Measurements from ENCODE around the gene ALDH8A1.

ALDH8A1 gene

DNA sequence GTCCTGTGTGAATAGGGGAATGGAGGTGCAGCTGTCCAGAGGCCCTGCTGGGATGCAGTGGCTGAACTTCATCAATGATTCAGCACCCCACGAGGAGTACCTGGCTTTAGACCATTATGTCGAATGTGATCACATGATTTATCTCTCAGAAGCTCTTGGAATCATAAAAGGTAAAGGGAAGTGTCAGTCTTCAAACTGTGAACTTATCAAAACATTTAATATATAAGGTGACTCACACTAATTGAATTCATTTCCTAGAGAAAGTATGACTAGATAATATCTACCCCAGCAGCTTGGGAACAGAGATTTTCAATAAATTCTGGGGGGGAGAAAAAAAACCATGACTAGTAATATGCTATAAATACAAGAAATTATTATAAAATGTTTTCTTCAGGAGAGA lies 29.5 kb downstream of the ALDH8A1 start:
- H3F3A ChIP-seq (ENCODE audit: low read depth) = no peaks in the 10 kb centered on the region
- no peaks in the 10 kb centered on the region for H3K36me3 ChIP-seq (ENCODE audit: insufficient read depth, low read length)
- H3K4me3 ChIP-seq (ENCODE audit: low read length, poor library complexity, severe bottlenecking) = no peak overlapping the region
- H4K20me1 ChIP-seq (ENCODE audit: insufficient read depth, low read length, poor library complexity, severe bottlenecking) = no peaks in the 10 kb centered on the region
- H3K27me3 ChIP-seq (ENCODE audit: insufficient read depth, low read length, poor library complexity, severe bottlenecking) = no peaks in the 10 kb centered on the region
- H3K4me1 ChIP-seq (ENCODE audit: insufficient read depth, low read length, poor library complexity, severe bottlenecking) = no peaks in the 10 kb centered on the region
- H3K9me2 ChIP-seq (replicated peaks; ENCODE audit: low read depth, low read length) = no peaks in the 10 kb centered on the region
- no peak overlapping the region for H2AFZ ChIP-seq (ENCODE audit: low read length)
- H3K9ac ChIP-seq (ENCODE audit: low read depth, low read length, poor library complexity, severe bottlenecking) = no peak overlapping the region
- H3K9me3 ChIP-seq (ENCODE audit: insufficient read depth, low read depth, low read length) = no peaks in the 10 kb centered on the region
- TF ChIP-seq EZH2phosphoT487 (IDR thresholded peaks at IDR 0.05; ENCODE audit: borderline replicate concordance) (no peak), CTCF (conservative IDR thresholded peaks at IDR 0.05; ENCODE audit: low read length) (no peak)
- H3K4me2 ChIP-seq (ENCODE audit: low read depth, low read length, poor library complexity, severe bottlenecking) = no peak overlapping the region
- no peaks in the 10 kb centered on the region for H3K79me2 ChIP-seq (ENCODE audit: insufficient read depth, low read length)

DNA sequence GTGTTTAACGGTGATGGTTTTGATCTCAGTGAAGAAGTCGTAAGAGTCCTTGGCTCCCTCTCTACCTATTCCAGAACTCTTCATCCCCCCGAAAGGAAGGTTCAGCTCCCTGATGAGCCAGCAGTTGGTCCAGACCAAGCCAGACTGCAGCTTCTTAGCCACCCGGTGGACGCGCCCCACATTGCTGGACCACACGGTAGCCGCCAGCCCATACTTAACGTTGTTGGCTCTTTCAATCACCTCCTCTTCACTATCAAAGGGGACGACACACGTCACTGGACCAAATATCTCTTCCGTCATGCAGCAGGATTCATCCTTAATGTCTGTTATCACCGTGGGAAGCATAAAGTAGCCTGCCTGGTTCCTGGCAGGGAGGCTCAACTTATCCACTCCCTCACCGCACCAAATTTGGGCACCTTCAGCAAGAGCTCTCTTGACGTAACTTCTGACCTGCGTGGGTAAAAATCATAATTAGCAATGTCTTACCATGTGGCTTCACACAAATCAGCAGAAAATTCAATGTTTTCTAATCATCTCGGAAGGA lies 31.4 kb downstream of the ALDH8A1 start:
- no peaks in the 10 kb centered on the region for H3K4me1 ChIP-seq (ENCODE audit: insufficient read depth, low read length, poor library complexity, severe bottlenecking)
- no peak overlapping the region for H3K4me2 ChIP-seq (ENCODE audit: low read depth, low read length, poor library complexity, severe bottlenecking)
- no peaks in the 10 kb centered on the region for H3K9me3 ChIP-seq (ENCODE audit: insufficient read depth, low read depth, low read length)
- H3F3A ChIP-seq (ENCODE audit: low read depth) = no peaks in the 10 kb centered on the region
- no peak overlapping the region for H3K9ac ChIP-seq (ENCODE audit: low read depth, low read length, poor library complexity, severe bottlenecking)
- H3K79me2 ChIP-seq (ENCODE audit: insufficient read depth, low read length) = no peaks in the 10 kb centered on the region
- no peak overlapping the region for H3K4me3 ChIP-seq (ENCODE audit: low read length, poor library complexity, severe bottlenecking)
- no peaks in the 10 kb centered on the region for H3K27me3 ChIP-seq (ENCODE audit: insufficient read depth, low read length, poor library complexity, severe bottlenecking)
- H3K9me2 ChIP-seq (replicated peaks; ENCODE audit: low read depth, low read length) = no peaks in the 10 kb centered on the region
- TF ChIP-seq CTCF (conservative IDR thresholded peaks at IDR 0.05; ENCODE audit: low read length) (peak; percentile 20; the same call in 1 of the 2 replicates), EZH2phosphoT487 (IDR thresholded peaks at IDR 0.05; ENCODE audit: borderline replicate concordance) (no peak)
- H3K36me3 ChIP-seq (ENCODE audit: insufficient read depth, low read length) = no peaks in the 10 kb centered on the region
- no peaks in the 10 kb centered on the region for H4K20me1 ChIP-seq (ENCODE audit: insufficient read depth, low read length, poor library complexity, severe bottlenecking)
- H2AFZ ChIP-seq (ENCODE audit: low read length) = no peak overlapping the region

- Histone ChIP-seq H3K4me3 (ENCODE audit: low read length, poor library complexity, severe bottlenecking) (no peak overlapping the region), H3K4me2 (ENCODE audit: low read depth, low read length, poor library complexity, severe bottlenecking) (no peak overlapping the region), H3K4me1 (ENCODE audit: insufficient read depth, low read length, poor library complexity, severe bottlenecking) (no peaks in the 10 kb centered on the region), H3K36me3 (ENCODE audit: insufficient read depth, low read length) (no peaks in the 10 kb centered on the region), H3K9me3 (ENCODE audit: insufficient read depth, low read depth, low read length) (no peaks in the 10 kb centered on the region), H3K9me2 (replicated peaks; ENCODE audit: low read depth, low read length) (no peaks in the 10 kb centered on the region), H3K9ac (ENCODE audit: low read depth, low read length, poor library complexity, severe bottlenecking) (no peak overlapping the region), H3K79me2 (ENCODE audit: insufficient read depth, low read length) (no peaks in the 10 kb centered on the region), H3F3A (ENCODE audit: low read depth) (no peaks in the 10 kb centered on the region), H2AFZ (ENCODE audit: low read length) (no peak overlapping the region), H3K27me3 (ENCODE audit: insufficient read depth, low read length, poor library complexity, severe bottlenecking) (no peaks in the 10 kb centered on the region), H4K20me1 (ENCODE audit: insufficient read depth, low read length, poor library complexity, severe bottlenecking) (no peaks in the 10 kb centered on the region)
- no peak for TF ChIP-seq EZH2phosphoT487 (IDR thresholded peaks at IDR 0.05; ENCODE audit: borderline replicate concordance)
- TF ChIP-seq CTCF (conservative IDR thresholded peaks at IDR 0.05; ENCODE audit: low read length) = no peak
These were observed 38.4 kb downstream of the ALDH8A1 start for GRCh38 chr6:134911547-134911946.

Measured in Loucy (cell line).